Mesodermal cell (in vitro differentiated cells): ENCODE results near the gene DICER1.
"Not testable (repeated sequence)": the region's sequence is repeated elsewhere in the genome, so short reads cannot be mapped to it uniquely, and the experiment has no call there.

ENCODE experiments used
- H3K27ac ChIP-seq: 2 replicates; pipeline ENCODE4 v1.7.0; 2013; ENCODE audit warnings: mild to moderate bottlenecking, low read depth, low read length, moderate library complexity; ENCODE audit not compliant: severe bottlenecking
- H3K36me3 ChIP-seq: 2 replicates; pipeline ENCODE4 v1.7.1; 2013; ENCODE audit warnings: mild to moderate bottlenecking, low read length, moderate library complexity; ENCODE audit not compliant: control insufficient read depth, insufficient read depth
- H3K4me1 ChIP-seq: one replicate; pipeline ENCODE4 v1.7.1; 2013; ENCODE audit warnings: mild to moderate bottlenecking, low read length; ENCODE audit not compliant: insufficient read depth, control insufficient read depth, poor library complexity, severe bottlenecking
- H3K4me3 ChIP-seq: 2 replicates; pipeline ENCODE4 v1.7.0; 2013; ENCODE audit warnings: low read length, control low read depth, mild to moderate bottlenecking; ENCODE audit not compliant: insufficient read depth, poor library complexity, severe bottlenecking; ENCODE audit errors: extremely low read depth
- H3K9me3 ChIP-seq: 2 replicates; pipeline ENCODE4 v1.7.1; 2013; ENCODE audit warnings: mild to moderate bottlenecking, low read length, moderate library complexity; ENCODE audit not compliant: control insufficient read depth
- WGBS, 2 experiments: methylation state at CpG; one replicate each; pipeline ENCODE4 v1.1.5; 2013; ENCODE audit warnings: missing lambda C conversion rate in 2 of 2; ENCODE audit not compliant: insufficient coverage in 2 of 2; 5-methylcytosine and 5-hydroxymethylcytosine counted together

Gene DICER1

DNA sequence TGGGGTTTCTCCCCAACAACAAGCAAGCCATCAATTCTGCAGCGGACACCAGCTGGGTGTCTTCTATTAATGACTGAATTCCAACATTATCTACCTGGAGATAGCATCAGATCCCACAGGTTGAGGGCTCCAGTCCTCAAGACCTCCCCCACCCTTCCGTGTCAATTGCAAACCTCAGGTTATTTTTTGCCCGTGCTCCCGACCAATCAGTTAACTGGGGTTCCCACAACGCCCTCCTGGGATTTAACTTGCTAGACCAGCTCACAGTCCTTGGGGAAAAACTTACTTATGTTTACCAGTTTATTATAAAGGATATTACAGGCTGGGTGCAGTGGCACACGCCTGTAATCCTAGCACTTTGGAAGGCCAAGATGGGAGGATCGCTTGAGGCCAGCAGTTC, 9.7 kb downstream of the DICER1 start:
- Histone ChIP-seq H3K4me1 (no peaks in the 10 kb centered on the region), H3K4me3 (no peak overlapping the region), H3K9me3 (peaks cover 23% of the 10 kb centered on the region), H3K27ac (no peak overlapping the region), H3K36me3 (peaks cover 17% of the 10 kb centered on the region)
- WGBS, 2 experiments, result 93 to 94% methylated on average over 2 to 3 of the region's 7 CpGs

GRCh38 chr14:95146079-95146771, 11.1 kb downstream of the DICER1 start:
- 90 to 96% methylated on average over 8 to 9 of the region's 10 CpGs for WGBS, 2 experiments
- Histone ChIP-seq H3K36me3 (peaks cover 17% of the 10 kb centered on the region), H3K4me3 (no peak overlapping the region)

GRCh38 chr14:95144849-95145248, 12.5 kb downstream of the DICER1 start:
- H3K4me3 ChIP-seq, result no peak overlapping the region
- H3K9me3 ChIP-seq, result peaks cover 23% of the 10 kb centered on the region
- no peaks in the 10 kb centered on the region for H3K4me1 ChIP-seq
- no peak overlapping the region for H3K27ac ChIP-seq
- WGBS, 2 experiments, result 86 to 100% methylated on average over 1 of the region's 2 CpGs
- peaks cover 17% of the 10 kb centered on the region for H3K36me3 ChIP-seq

More at GRCh38 chr14:95146079-95146771, 11.1 kb downstream of the DICER1 start:
- no peaks in the 10 kb centered on the region for H3K4me1 ChIP-seq
- peaks cover 23% of the 10 kb centered on the region for H3K9me3 ChIP-seq
- H3K27ac ChIP-seq, result no peak overlapping the region

DNA sequence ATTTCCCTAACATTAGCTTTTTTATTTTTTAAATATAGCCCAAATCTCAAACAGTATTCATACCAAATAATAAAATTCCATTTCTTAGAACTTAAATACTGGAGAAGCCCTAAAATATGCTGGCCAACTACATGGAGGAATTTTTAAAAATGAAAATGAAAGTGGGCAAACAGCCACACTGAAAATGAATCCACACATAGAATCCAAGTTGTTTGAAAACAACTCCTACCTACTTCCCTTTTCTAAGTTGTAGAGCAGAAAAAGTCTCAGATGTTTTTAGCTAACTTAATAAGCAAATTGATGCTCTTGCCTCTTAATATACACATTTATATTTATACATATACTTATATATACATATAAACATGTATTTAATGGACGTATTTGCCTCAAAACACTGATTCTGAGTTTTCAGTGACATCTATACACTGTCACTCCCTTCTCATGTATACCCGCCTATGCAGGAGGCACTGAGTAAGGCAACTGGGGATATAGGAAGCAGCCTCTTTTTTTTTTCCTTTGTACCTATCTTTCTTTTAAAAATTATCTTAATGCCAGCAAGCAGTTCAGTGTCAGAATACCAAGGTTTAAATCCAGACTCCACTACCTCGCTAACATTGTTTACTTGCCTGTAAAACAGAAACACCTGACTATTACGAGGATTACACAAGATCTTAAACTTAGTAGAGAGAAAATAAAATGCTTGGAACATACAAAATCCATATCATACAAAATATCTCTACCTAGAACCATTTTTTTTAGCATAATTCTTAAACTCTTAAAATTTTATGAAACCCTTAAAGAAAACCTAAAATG, 13.3 kb downstream of the DICER1 start:
- WGBS, 2 experiments, result 88% methylated on average over 3 of the region's 4 CpGs; no CpG with 5 or more reads in 1 of the 2 experiments
- Histone ChIP-seq H3K36me3 (peaks cover 17% of the 10 kb centered on the region), H3K27ac (no peak overlapping the region), H3K4me3 (no peak overlapping the region), H3K4me1 (no peaks in the 10 kb centered on the region), H3K9me3 (peaks cover 23% of the 10 kb centered on the region)

GRCh38 chr14:95142208-95142607, 15.1 kb downstream of the DICER1 start:
- WGBS, 2 experiments, result 95 to 100% methylated on average over 1 to 2 of the region's 2 CpGs
- H3K4me1 ChIP-seq, result no peaks in the 10 kb centered on the region
- H3K4me3 ChIP-seq, result no peak overlapping the region
- no peak overlapping the region for H3K27ac ChIP-seq
- peaks cover 10% of the 10 kb centered on the region for H3K36me3 ChIP-seq
- H3K9me3 ChIP-seq, result peaks cover 21% of the 10 kb centered on the region

DNA sequence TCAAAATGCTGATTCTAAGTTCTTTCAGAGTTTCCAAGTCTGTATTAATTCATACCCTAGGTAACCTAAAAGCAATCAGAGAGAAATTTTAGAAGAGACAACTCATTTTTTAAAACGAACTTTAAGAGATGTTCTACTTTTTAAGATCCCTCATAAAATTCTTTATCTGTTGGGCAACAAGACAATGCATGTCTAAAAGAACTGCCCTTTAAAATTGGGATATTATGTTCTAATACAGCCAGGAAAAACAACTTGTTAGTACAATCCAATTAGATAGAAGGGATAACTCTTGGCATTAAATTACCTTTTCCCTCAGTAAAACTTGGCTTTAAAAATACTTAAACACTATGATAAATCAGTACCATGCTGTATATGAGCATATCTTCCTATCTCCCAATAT, 15.6 kb downstream of the DICER1 start:
- H3K4me1 ChIP-seq, result no peaks in the 10 kb centered on the region
- no CpG with 5 or more reads among the region's 1 CpG for WGBS, 2 experiments
- peaks cover 7% of the 10 kb centered on the region for H3K36me3 ChIP-seq
- H3K9me3 ChIP-seq, result peaks cover 18% of the 10 kb centered on the region
- H3K27ac ChIP-seq, result no peak overlapping the region
- H3K4me3 ChIP-seq, result no peak overlapping the region

- Histone ChIP-seq H3K36me3 (peaks cover 4% of the 10 kb centered on the region), H3K4me1 (no peaks in the 10 kb centered on the region), H3K4me3 (no peak overlapping the region), H3K27ac (no peak overlapping the region), H3K9me3 (peaks cover 8% of the 10 kb centered on the region)
- no CpG with 5 or more reads among the region's 5 CpGs for WGBS, 2 experiments
Measured at GRCh38 chr14:95140060-95140858, 17.1 kb downstream of the DICER1 start.

DNA sequence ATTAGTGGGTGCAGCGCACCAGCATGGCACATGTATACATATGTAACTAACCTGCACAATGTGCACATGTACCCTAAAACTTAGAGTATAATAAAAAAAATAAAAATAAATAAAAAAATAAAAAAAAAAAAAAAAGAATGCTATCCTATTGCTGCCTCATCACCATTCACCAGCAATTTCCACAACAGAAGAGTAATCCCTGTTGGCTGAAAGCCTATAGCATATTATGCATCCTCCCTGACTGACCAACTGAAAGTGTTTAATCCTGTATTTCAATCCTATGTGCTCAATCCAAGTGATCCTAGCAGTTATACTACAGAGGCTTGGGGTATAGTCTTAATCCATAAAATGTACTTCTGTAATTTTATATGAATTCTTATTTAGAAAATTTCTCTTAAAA, 18.5 kb downstream of the DICER1 start:
- no CpG with 5 or more reads among the region's 1 CpG for WGBS, 2 experiments
- H3K9me3 ChIP-seq, result no peaks in the 10 kb centered on the region
- no peak overlapping the region for H3K27ac ChIP-seq
- no peaks in the 10 kb centered on the region for H3K4me1 ChIP-seq
- peaks cover 8% of the 10 kb centered on the region for H3K36me3 ChIP-seq
- H3K4me3 ChIP-seq, result no peak overlapping the region

DNA sequence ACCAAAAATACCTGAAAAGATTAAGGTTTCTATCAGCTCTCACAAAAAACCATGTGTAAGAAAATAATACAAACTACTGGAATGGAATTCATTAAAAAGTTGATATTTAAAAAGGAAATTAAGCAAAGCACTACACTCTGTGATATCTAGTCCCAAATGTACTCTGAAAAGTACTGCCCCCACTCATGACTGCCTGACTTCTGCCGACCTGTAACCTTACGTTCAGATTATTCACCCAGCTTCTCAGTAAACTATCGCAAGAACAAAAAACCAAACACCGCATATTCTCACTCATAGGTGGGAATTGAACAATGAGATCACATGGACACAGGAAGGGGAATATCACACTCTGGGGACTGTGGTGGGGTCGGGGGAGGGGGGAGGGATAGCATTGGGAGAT, 18.9 kb downstream of the DICER1 start:
- not testable (repeated sequence) for H3K4me3 ChIP-seq, H3K27ac ChIP-seq, H3K4me1 ChIP-seq, H3K9me3 ChIP-seq, H3K36me3 ChIP-seq
- 69% methylated on average over 2 of the region's 5 CpGs; no CpG with 5 or more reads in 1 of the 2 experiments for WGBS, 2 experiments

DNA sequence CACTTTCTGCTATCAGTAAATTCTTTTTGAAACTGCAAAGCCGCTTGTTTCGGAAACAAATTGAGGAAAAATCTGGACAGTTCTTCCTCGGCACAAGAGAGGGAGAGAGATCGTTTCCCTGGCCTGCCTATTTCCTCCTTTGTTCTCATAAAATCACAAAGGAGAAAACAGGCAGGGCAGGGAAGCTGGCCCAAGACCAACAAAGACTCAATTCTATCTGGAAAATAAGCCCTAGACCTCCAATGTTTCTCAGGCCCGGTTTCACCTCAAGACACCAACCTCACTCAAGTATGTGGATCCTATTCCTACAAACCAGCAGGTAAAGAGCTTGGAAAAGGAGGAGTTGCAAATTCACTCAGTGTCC, 19.5 kb downstream of the DICER1 start:
- WGBS, 2 experiments, result 77% methylated on average over 4 of the region's 5 CpGs; no CpG with 5 or more reads in 1 of the 2 experiments
- Histone ChIP-seq H3K9me3 (no peaks in the 10 kb centered on the region), H3K4me1 (no peaks in the 10 kb centered on the region), H3K36me3 (peaks cover 8% of the 10 kb centered on the region), H3K27ac (no peak overlapping the region), H3K4me3 (no peak overlapping the region)
